HG03342 (cell line): ENCODE results near the gene PKNOX2.

Experiments used
- ATAC-seq: cut with Tn5 transposase; IDR thresholded peaks from one replicate; pipeline ENCODE4 v1.9.1; 2021; ENCODE audit warnings: mild to moderate bottlenecking, moderate library complexity; ENCODE audit not compliant: unreplicated experiment

The PKNOX2 gene

GRCh38 chr11:125305345-125305744 is 140.8 kb downstream of the PKNOX2 start:
- no peak for ATAC-seq

- ATAC-seq, result no peak
Observed at GRCh38 chr11:125306476-125306875, 141.9 kb downstream of the PKNOX2 start.

- no peak for ATAC-seq
Observed at GRCh38 chr11:125308246-125308645, 143.7 kb downstream of the PKNOX2 start.

GRCh38 chr11:125312391-125312790 is 147.8 kb downstream of the PKNOX2 start:
- no peak for ATAC-seq

DNA sequence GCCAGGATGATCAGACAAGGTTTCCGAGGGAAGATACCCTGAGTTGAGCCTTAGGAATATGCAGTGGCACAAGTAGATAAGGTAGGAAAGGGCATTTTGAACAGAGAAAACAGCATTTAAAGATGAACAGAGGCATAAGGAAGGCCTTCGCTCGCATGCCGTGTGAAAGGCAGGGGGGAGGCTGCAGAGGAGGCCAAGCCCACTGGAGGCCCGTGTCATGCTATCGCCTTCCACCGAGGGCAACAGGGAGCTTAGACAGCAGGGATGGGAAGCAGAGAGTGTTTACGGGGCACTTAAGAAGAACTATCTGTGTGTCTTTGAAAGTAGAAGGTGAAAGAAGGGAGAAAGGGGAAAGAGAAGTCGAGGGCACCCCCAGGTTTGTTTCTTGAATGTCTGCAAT is 148.3 kb downstream of the PKNOX2 start:
- ATAC-seq, result no peak

- no peak for ATAC-seq
Observed at GRCh38 chr11:125313271-125314219, 149.0 kb downstream of the PKNOX2 start.

DNA sequence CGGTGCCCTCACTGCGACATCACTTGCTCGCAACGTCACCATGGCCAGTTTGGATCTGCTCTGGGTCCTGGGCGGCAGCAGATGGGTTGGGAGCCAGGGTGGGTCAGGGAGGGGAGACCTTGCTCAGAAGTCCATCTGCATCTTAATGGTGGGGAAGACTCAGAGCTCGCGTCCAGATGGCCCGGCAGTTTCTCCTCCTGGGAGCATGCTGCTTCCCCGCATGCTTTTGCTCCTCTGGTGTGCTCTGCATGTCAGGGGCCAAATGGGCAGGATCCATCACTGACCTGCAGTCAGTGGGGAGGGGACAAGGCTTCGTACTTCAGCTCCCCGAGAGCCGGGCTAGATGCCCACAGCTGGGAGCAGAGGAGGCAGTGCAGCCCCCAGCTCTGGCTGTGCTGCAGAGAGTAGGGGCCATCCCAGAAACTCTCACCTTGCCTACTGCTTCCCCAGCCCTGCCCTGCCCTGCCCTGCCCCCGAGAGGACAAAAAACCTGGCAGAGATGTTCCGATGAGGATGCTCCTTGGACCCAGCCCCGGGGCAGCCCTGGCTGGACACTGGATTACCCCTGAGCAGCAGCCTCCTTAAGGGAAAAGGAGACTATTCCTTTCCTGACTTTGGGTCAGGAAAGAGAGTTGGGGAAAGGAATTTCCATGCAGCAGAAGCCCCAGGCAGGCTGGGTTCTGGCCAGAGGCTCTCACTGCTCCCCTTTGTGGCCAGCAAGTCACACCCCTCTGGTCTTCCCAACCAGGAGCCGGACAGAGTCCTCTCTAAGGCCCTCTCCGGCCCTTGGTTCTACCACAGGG is 149.9 kb downstream of the PKNOX2 start:
- ATAC-seq, result no peak

DNA sequence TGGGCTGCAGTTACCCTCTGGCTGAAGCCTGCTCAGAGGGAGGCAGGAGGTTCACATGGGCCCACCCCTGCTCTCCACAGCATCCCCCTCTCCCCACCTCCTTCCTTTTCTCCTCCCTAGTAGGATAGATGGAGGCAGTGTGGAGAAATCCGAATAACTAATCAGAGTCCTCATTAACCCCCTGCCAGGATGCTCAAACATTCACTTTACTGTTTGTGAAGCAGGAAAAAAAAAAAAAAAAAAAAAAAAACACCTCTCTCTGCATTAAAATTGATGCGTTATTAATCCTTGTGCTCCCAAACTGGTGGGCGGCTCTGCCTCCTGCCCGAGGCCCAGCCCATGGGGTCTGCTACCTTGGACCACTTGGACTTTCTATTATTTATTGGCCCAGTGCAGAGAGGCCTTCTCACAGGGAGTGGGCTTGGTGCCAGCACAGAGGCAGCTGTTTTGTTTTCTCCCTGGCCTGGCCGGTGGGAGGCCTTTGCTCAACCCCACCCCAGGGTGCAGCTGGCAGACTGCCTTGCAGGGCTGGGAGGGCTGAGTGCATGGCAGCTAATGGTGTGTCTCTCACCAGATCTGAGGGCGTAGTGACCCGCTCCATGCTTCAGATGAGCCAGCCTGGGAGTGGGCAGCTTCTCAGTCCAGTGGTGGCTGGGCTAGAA is 150.7 kb downstream of the PKNOX2 start:
- no peak for ATAC-seq

- ATAC-seq, result no peak
Observed at GRCh38 chr11:125317416-125317815, 152.9 kb downstream of the PKNOX2 start.

- ATAC-seq, result no peak
Observed at GRCh38 chr11:125319649-125320048, 155.1 kb downstream of the PKNOX2 start.

DNA sequence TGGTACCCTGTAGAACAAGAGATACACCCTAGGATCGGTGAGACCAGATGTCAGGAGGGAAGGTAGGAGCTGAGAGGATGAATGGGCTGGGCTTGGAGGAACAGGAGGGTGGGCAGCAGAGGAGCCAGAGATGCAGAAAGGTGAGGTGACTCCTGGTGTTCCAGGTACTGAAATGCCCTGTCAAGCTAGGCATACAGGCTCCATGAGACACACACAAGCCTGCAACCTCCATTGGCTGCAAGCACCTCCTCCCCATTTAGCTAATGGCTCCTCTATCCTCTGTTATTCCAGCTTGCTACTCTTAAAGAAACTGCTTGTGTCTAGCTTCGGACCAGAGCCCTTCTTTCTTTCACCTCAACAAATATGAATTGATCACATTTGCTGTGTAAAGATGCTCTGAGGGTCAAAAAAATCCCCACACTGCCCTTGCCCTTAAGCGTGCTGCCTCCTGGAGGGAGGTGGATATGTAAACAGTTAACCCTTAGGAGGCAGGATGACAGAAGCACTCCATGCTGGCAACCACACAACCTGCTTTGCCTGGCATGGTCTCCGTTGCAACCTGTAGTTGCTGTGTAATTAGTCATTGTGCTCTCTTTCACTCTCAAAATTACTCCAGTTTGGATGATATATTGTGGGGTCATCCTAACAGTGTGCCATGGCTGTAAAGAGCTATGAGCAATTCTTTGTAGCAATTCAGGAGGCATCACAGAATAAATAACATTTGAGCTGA is 156.0 kb downstream of the PKNOX2 start:
- no peak for ATAC-seq

DNA sequence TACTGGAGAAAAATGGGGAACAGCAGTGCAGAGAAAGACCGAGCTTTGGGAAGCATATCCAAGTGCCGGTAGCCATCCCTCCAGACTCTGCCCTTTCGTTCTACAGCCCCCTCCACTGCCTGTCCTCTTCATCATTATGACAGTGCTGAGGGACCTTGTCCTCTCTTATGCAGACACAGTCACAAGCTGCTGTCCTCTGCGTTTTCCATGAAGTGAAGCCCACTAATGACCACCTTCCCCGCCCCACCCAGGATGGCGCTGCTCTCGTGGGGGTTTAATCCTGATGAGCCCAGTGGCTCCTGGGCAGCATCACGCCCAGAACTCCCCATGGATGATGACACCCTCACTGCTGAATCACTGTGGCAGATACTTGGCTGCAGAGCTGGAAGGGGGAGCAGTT is 157.7 kb downstream of the PKNOX2 start:
- ATAC-seq, result no peak

DNA sequence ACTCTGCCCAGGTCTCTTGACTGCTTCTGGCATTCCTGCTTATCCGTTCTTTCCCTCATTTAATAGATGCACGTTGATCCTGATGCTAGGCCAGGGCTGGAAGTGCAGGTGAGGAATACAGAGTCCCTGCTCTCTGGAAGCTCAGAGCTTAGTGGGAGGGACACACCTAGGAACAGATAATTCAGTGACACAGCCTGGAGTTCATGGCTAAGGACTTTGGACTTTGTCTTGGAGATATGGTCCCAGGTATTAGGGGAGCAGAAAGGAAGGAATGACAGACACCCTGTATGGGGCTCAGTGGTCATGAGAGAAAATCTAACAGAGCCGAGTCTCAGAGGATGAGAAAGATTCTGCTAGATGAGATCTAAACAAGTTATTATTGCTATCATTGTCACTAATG is 160.6 kb downstream of the PKNOX2 start:
- no peak for ATAC-seq

GRCh38 chr11:125326126-125326525 is 161.6 kb downstream of the PKNOX2 start:
- no peak for ATAC-seq

GRCh38 chr11:125327518-125328224 is 163.1 kb downstream of the PKNOX2 start:
- no peak for ATAC-seq

- ATAC-seq, result no peak
Observed at GRCh38 chr11:125328225-125328580, 163.7 kb downstream of the PKNOX2 start.

DNA sequence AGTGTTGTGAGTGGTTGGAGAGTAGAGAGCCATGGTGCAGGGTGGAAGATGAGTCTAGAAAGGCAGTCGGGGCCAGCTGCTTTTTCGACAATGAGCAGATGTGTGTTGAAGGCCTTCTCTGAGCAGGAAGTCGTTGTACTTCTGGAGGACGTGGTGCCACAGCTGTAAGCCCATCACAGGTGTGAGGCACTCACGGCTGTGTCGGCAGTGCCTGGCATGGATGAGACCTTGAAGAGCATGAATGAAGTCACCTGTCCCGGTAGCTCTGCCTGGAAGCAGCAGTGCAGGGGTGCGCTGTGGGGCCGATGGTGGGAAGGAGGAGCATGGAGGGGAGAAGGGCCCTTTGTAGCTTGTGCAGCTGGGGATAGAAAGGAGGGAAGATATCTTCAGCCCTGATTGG is 165.2 kb downstream of the PKNOX2 start:
- ATAC-seq, result no peak

GRCh38 chr11:125330462-125331325 is 166.1 kb downstream of the PKNOX2 start:
- no peak for ATAC-seq

DNA sequence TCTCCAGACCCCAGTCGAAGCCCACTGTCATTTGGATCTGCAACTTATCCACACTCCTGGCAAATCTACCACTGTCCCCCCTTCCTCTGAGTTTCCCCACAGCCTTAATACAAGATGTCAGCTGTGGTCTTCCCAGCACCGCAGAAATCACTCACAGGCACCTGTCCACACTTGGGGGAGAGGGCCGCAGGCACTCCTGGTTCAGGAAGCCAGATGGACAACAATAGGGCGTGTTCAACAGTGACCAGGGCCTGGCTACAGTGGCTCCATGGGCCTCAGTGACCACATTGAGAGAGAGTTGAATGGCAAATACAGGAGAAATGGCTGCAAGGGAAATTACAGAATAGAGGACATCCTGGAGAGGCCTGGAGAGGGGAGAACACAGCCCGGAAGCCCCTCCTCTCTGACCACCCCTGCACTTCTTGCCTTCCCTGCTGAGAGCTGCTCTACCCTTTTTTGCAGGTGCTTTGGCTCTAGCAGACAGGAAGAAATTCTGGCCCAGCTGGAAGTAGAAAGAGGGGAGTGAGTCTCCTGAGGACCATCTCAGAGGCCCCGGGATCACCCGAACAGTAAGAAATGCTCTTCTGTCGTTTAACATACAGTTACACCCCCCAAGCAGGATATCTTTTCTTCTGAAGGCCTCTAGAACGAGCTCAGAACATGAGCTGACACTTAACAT is 166.9 kb downstream of the PKNOX2 start:
- ATAC-seq, result no peak
